ENCODE data around the gene RPP25L.

- no peak for TF ChIP-seq POLR2A (IDR thresholded peaks at IDR 0.05; ENCODE audit: low read length)
- no peak for TF ChIP-seq GATA1 (IDR thresholded peaks at IDR 0.05; ENCODE audit: low read depth, low read length)
These were observed 32.9 kb upstream of the RPP25L start for GRCh38 chr9:34644766-34645314.
